ENCODE data around the gene UBL4B. TPM values are rescaled to one million over a fixed set of nuclear protein-coding genes. Genes with fewer than 3 reads are reported as not detected.
A peak's percentile ranks its signal among the peaks of the same experiment; 100 is the strongest.

The UBL4B gene
- total RNA-seq, 1 donor from 2014 or later, result not detected

DNA sequence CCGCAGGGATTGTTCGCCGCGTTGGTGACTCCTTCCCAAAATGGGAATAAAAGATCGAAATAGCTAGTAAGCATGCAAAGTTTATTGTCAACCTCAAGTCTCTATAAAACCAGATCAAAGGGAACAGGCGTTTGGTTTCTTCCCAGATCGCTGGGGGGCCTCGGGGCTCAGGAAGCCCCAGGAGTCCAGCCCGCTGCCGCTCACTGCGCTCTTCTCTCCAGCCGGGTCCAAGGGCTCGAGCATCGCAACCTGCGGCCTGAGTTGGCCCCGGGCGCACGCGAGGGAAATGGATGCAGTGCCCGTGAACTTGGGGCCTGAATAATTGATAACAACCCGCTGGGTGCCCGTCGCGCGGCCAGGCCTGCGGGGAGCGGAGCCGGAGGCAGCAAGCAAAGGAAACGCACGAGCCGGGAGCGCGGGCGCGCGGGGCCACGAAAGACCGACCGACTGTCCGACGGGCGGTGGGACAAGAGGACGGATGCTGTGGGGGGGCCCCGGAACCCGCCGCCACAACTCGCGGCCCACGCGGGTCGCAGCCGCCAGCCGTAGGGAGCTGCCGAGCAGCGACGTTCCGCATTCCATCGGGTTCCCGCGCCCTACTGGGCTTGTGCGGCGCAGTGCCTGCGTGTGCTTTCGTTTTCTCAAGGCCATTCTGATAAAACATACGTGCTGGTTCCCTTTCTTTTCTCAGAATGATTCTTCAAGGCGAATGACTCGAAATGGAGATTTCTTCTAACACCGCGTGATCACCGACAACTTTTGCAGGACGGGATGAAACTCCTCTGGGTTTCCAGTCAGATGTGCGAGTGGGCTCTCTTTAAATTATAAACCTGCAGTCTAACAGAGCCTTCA is 27.8 kb upstream of the UBL4B start:
- peak; percentile 10 for DNase-seq (ENCODE audit: low read depth)

DNA sequence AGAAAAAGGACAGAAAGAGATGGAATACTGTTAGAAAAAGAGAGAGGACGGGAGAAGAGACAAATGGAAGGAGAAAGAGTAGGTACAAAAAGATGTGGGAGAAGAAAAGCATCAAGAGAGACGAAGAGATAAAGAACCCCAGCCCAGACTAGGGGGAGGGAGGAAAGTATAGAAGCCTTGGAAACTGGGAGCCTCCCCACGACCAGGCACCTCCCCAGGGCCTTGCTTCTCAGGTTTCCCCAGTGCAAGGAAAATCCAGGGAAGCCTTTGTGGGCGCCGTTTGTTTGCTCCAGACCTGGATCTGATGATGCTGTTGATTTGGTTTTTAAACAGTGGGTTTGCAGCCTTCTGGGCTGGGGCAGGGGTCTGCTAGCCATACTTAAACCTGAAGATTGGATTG is 26.6 kb upstream of the UBL4B start:
- no peak for DNase-seq (ENCODE audit: low read depth)

DNA sequence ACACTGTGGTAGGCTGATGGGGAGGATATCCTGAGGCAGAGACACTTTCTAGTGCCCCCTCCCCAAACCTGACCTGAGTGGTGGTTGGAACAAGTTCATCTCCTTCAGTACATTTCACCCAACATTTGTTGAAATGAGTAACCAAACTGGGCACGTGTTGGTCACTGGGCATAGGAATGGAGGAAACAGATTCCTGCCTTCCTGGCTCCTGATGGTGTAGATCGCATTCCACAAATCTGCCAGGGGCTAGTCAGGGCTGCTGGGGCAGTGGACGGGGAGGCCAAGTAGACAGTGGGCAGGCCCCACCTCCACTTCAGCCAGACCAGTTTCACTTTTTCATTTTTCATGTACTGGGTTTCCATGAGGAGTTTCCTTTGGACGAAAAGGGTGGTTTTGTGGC is 25.3 kb upstream of the UBL4B start:
- no peak for DNase-seq (ENCODE audit: low read depth)

DNA sequence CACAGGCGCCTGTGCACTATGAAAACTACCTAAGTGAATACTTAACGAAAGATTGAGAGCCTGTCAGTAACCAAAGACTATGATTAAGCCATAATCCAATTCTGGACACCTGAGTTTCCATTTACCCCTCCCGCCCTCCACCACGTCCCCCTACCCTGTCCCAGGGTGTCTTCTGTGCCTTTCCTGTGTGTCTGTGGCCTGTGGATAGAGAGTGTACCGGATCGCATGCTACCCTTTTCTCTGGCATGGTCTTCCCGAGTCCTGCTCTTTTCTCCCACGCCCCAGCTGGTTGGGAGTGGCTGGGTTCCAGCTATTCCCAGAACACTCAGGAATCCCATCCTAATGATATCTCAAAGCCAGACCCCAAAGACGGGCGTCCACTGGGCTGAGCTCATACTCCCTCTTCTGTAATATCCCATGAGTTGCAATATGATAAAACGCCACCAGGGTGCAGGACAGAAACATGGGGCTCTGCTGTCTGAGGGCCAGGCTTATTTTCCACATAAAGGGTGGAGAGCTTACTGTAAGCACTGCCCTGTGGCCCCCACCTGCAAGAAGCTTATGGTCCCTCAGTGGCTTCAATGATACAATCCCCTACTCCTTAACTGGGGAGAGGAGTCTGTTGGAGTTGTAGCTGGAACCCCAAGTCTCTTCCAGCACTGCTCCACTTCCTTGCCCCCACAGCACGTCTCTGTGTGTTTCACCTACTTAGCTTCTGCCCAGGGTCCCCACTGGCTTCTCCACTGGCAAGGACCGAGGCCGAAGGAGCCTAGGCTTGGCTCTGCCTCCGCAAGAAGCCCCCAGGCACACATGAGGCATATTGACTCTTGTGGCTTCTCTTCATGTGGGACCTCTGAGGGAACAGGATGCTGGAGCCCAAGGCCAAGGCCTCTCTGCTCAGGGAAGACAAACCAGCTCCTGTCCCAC is 24.2 kb upstream of the UBL4B start:
- peak; percentile 75 for DNase-seq (ENCODE audit: low read depth)

DNA sequence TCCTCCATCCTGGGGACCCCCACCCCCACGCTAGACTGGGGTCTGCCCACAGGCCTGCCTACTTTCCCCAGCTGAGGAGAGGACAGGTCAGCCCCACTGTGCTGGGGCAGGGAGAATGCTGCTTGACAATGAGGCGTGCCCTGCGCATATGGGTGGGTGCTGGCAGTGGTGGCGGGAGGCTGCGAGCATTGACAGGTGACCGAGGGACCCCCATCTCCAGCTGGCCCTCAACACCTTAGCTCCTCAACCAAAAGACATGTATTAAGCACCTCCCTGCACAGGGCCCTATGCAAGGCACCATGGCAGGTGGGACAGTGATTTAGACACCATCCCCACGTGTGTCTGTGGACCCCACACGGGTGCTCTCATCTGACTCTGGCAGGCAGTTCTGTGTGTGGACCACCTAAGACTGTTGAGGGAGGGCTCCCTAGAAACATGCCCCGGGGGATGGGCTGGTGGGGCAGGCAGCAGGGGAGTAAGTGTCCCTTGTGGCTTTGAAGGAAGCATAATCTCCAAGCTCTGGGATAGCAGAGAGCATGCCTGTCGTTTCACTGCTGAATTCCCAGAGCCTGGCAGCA is 23.4 kb upstream of the UBL4B start:
- DNase-seq (ENCODE audit: low read depth), result no peak

DNA sequence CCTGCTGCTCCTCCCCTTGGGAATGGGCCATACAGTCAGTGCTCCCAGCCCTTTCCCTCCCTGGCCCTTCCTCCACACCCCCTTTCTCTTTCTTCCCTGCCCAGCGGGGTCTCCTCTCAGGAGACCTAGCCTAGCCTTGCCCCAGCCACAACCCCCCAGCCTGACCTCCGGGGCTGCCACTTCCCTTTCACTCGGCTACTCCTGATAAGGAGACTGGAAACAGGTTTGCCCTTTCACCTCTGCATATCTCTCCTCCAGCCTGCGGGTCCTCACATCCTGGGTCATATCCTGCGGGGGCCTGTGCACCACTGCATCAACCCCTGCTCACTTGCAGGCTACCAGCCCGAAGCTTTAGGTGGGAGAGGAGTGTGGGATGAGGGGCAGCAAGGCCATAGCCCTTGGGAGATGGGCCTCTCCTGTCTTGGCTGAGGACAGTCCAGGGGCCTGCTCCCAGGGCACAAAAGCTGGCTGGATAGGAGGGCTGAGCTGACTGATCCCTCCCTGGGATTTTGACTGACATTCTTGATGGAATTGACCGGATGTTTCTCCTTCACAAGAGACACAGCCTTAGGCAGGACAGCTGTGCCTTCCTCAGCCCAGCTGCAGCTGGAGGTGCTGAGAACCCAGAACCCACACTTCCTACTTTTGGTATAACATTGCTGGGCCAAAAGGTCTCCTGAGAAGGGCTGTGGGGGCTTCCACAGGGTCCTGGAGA is 22.5 kb upstream of the UBL4B start:
- DNase-seq (ENCODE audit: low read depth), result peak; percentile 20

DNA sequence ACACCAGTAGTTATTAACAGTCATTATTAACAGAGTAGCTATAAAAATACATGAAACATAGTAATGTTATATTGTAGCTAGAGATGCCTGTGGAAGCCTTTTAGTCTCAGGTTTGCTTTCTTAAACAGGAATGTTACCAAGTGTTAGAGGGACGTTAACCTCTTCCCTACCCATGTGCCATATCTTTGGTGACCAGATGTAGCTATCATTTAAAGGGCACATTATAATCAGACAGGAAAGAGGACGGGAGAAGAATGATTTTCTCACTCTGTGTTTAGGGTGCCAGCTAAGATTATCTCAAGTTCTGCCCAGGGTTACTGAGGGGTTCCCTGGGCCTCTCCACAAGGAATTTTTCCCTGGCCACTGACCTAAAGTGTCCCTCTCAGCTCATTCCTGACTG is 20.9 kb upstream of the UBL4B start:
- DNase-seq (ENCODE audit: low read depth), result no peak

DNA sequence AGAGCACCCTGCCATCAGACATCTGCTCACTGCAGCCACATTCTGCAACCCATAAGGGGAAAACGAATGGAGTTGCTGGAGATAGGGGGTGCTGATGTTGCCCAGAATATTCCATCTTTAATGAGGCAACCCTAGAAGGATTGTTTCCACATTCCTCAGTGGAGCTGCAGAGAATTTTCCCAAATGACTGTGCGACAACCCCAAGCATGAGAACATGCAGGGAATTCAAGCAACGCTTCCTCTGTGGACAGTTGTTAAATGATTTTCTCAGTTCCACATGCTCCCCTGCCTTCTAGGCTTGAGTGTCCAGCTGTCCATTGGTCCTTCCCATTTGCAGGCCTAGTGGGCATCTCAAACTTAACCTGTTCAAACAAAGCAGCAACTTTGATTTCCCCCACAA is 20.5 kb upstream of the UBL4B start:
- no peak for DNase-seq (ENCODE audit: low read depth)

DNA sequence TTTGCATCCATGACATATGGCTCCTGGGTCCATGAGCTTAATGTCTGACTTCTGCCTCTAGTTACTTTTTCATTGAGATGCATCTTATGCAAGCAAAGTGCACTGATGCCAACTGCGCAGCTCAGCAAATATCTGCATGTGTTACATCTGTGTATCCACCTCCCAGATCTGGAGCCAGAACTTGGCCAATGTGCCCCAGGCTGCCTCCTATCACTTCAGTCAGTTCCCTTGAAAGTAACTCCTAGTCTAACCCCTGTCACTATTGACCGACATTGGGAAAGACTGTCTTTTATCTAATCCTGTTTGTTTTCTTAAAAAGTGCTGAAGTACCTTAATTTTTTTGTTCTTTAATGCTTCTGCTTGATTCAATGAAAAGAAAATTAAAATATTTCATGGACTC is 19.3 kb upstream of the UBL4B start:
- DNase-seq (ENCODE audit: low read depth), result no peak

DNA sequence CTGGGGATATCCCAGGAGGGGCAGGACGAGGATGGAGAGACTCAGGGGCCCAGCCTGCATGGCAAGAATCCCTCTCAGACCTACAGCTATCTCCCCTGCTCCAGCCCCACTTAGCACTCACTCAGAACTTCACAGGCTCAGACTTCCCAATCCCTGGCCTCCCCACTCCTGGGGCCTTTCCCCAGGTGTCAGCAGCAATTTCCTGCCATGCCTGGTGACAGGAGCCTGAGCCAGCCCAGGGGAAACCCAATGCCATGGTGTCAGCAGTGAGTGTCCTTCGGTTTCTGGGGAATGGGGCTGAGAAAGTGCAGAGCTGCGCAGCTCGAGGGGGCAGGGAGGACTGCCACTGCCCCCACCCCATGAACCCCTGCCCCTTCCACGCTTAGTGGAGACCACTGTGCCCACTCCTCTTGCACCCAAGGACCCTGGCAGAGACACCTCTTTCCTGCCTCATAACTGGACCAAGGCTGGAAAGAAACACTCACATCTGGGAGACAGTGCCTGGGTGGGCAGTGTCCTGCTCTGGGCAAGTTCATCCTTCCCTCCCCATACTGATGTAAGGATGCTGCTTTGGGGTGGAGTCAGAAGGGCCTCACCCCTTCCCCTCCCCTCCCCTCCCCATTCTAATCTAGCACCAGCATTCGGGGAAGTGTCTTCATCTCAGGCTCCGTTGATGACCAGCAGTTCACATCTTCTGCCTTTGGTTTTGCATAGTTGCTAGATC is 17.1 kb upstream of the UBL4B start:
- DNase-seq (ENCODE audit: low read depth), result no peak

DNA sequence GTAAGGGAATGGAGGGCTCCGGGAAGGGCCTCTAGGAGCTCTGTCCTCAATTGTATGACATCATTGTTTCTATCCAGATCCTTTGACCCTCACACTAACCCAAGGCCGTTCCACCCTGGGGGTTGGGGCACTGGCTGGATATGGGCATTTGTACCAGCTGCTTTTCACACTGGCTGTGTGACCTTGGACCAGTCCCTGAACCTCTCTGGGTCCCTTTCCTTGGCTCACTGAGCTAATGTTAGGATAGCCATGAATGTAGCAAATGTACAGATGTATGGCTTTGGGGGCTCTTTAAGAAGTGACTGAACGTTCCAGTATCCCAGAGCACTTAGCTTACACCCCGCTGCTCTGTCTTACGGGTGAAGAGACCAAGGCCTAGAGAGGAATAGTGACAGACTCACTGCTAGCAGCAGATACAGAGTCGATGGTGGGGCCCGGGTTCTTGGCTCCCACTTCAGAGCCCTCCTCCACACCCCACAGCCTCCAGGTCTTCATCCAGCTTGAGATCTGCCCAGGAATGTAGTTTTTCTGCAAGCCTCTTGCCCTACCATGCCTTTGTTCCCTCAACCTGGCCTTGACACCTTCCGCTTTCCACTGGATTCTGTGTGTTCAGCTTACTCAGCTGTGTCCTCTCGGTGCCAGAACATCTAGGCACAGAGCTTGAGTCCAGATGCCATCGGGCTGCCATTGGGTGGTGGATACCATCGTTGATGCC is 14.6 kb upstream of the UBL4B start:
- DNase-seq (ENCODE audit: low read depth), result no peak

DNA sequence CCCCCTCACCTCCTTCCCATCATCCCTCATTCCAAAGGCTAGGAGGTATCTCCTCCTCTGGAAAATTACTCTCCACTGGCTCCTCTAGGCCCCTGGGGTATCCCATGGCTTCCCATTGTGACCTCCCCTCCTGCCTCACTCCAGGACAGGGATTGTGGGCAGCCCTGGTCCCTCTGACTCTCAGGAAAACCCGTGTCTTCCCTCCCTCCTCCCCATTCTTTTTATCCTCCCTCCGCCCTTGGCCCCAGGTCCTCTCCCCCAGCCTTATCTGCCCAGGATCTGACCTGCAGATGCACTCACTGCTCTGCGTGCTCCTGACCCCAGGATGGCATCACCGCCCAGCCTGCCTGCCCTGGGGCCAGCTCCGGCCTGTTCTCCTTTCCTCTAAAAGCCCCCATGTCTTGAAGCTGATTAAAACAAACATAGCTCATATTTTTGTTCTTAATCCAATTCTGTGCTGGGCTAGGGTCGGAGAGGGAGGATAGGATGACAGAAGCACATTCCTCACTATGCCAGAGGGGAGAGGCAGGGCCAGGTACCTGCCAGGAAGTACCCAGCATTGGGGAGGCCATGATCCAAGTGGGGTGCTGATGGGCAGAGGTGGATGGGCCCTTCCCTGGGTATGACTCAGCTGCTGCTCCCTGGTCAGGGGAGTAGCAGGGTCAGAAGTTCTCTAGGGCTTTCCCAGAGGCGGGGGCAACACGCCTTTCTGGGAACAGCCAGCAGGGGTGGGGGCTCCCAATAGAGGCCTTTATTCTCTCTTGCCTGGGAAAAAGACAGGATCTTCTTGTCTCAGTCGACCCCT is 13.8 kb upstream of the UBL4B start:
- DNase-seq (ENCODE audit: low read depth), result no peak

DNA sequence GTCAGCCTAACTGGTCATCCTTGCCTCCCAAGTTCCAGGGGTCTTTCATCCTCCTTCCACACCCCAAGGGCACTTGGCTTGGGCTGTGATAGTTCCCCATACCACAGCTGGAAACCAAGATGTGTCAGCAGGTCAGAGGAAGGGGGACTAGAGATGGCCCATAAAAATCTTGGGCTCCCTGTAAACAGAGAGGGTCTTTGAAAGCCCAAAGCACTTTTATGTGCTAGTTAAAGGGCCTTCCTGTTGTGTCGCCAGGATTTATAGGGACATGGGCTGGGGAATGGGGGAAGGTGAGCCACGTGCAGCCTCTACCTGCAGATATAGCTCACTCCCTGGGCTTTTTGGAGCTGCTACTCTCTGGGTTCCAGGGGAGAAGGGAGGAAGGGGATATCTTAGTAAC is 11.9 kb upstream of the UBL4B start:
- no peak for DNase-seq (ENCODE audit: low read depth)

DNA sequence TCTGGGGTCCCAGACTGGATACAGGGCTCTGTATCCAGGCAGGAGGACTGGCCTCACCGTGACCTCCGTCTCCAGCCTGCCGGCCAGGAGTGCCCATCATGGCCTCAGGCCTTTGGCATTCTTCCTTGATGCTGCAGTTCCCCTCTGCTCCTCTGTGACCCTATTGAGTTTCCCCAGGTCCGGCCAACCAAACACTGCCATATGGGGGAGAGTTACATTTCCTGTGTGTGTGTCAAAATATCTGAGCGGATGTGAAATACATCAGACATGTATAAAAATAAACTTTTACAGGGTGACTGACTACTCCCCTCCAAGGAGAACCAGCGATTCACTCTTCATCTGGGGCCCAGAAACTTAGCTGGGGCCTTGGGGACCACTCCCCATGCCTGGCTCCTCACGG is 10.2 kb upstream of the UBL4B start:
- DNase-seq (ENCODE audit: low read depth), result no peak

DNA sequence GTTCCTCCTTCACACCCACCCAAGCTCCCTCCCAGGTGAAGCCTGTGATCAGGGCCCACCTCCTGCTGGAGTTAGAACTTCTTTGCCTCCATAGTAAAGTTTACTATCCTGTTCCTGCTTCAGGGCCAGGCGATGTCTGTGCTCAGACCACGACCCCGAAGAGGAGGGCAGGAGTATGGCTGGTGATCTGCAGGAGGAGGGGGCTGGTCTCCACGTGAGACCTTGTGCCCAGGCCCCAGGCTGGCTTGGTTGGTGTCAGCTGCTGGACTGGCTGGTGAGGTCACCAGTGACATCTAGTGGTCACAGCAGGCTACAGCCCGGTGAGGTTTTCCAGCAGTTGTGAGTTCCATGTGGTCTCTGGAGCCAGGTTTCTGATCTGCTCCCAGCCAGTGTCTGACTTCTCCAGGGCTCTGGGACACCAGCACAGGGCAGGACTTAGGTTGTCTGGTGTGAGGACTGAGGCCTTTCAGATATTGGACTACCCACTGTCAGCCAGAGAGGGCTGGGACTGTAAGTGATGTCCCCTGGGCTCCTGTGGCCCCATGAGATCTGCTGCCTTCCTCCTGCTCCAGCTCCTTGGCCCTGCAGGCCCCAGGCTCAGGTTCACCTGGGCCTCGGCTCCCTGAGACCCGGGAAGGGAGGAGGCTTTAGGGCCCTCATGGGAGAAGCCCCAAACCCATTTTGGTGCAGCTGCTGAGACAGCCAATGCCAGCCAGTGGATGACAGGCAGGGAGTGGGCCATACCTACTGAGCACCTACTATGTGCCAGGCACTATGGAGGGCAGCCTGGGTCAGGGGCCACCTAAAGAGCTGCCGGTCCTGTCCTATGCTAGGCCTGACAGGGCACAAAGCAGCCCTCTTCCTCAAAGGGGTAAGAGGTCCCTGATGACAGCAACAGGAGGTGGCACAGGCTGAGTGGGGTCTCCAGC is 6.0 kb upstream of the UBL4B start:
- peak; percentile 73 for DNase-seq (ENCODE audit: low read depth)

DNA sequence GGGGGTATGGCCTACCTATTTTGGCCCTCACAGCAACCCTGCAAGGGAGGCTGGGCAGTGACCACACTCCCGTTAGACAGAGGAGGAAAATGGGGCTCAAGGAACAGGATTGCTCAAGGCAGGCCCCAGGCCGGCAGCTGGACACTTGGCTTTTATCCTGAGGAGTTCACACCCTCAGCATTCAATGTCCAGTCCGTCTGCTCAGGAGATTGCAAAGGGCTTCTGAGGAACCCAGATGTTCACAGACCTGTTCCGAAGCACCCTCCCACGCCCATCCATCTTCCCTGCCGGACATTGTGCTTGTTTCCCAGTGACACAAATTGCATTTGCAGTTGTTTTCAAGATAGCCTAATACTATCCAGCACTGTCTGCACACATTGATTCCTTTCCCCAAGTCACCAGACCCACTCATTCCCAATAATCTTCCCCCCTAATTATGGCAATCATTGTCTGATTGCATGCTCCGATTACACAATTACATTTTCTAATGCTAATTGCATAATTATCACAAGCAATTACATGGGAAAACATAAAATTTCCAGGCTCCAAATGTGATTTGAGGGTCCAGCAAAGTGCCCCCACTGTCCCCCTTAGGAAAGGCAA is 4.3 kb upstream of the UBL4B start:
- no peak for DNase-seq (ENCODE audit: low read depth)

DNA sequence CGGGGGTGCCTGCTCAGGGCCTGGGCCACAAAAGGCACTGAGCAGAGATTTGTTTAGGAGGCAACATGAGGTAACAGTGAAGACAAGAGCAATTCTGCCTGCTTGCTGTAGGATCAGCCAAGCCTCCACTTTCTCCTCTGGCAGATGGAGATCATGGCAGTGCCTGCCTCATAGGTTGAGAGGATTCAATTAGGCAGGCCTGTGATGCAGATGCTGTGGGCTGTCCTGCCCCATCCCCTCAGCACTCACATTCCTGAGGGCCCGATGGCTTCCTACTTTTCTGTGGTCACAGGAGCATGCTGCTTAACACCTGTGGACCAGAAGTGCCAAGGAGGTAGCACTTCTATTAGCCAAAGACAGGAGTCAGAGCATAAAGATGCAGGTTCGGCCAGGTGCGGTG is 1.2 kb upstream of the UBL4B start:
- no peak for DNase-seq (ENCODE audit: low read depth)

DNA sequence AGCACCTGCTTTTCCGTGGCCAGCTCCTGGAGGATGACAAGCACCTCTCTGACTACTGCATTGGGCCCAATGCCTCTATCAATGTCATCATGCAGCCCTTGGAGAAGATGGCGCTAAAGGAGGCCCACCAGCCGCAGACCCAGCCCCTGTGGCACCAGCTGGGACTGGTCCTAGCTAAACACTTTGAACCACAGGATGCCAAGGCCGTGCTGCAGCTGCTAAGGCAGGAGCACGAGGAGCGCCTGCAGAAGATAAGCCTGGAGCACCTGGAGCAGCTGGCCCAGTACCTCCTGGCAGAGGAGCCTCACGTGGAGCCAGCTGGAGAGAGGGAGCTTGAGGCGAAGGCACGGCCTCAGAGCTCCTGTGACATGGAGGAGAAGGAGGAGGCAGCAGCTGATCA is 413 bp downstream of the UBL4B start:
- DNase-seq (ENCODE audit: low read depth), result no peak
